Measurements from ENCODE around the gene SCAMP2.

SCAMP2 gene

GRCh38 chr15:74809956-74810355, 63.2 kb downstream of the SCAMP2 start:
- ChIA-PET CTCF (interaction anchor here (0.6 to 2.4 kb wide), 4 partner anchors 10 to 431 kb away, joined by 5 to 10 read pairs (median 7); no protein-coding TSS in a partner anchor), POLR2A (interaction anchor here (0.9 kb wide), 1 partner anchor 10 kb away, joined by 3 read pairs; no protein-coding TSS in a partner anchor)
- TF ChIP-seq FOXM1 (IDR thresholded peaks at IDR 0.05; ENCODE audit: borderline replicate concordance) (no peak), ELF4 (IDR thresholded peaks at IDR 0.05) (no peak), NFRKB (IDR thresholded peaks at IDR 0.05) (no peak), L3MBTL2 (conservative IDR thresholded peaks at IDR 0.05) (no peak), ZNF384 (IDR thresholded peaks at IDR 0.05) (no peak), SUZ12 (IDR thresholded peaks at IDR 0.05) (no peak), LEF1 (IDR thresholded peaks at IDR 0.05; ENCODE audit: borderline replicate concordance) (no peak), CTBP1 (IDR thresholded peaks at IDR 0.05; ENCODE audit: borderline replicate concordance) (no peak), PKNOX1 (IDR thresholded peaks at IDR 0.05) (no peak), SP1 (IDR thresholded peaks at IDR 0.05) (no peak), ARNT (IDR thresholded peaks at IDR 0.05) (no peak), TARDBP (IDR thresholded peaks at IDR 0.05) (no peak), BHLHE40 (IDR thresholded peaks at IDR 0.05; ENCODE audit: borderline replicate concordance) (no peak), HDGF (IDR thresholded peaks at IDR 0.05; ENCODE audit: borderline replicate concordance) (no peak), FOXA1 (IDR thresholded peaks at IDR 0.05) (no peak), FOXK2 (IDR thresholded peaks at IDR 0.05) (no peak)
- no peak for DNase-seq (ENCODE audit: extremely low spot score)

GRCh38 chr15:74809242-74809641, 63.9 kb downstream of the SCAMP2 start:
- CTCF ChIA-PET: interaction anchor here (1.9 to 2.4 kb wide), 2 partner anchors 10 to 38 kb away, joined by 9 to 10 read pairs; no protein-coding TSS in a partner anchor

GRCh38 chr15:74808840-74809229, 64.3 kb downstream of the SCAMP2 start:
- POLR2A ChIA-PET: interaction anchor here (0.9 to 1.5 kb wide), 3 partner anchors 9 to 143 kb away, joined by 3 read pairs; no protein-coding TSS in a partner anchor
- CTCF ChIA-PET: interaction anchor here (2.4 kb wide), 1 partner anchor 9 kb away, joined by 9 read pairs; no protein-coding TSS in a partner anchor
- TF ChIP-seq SP1 (IDR thresholded peaks at IDR 0.05) (no peak), L3MBTL2 (conservative IDR thresholded peaks at IDR 0.05) (no peak), TARDBP (IDR thresholded peaks at IDR 0.05) (no peak), NFRKB (IDR thresholded peaks at IDR 0.05) (no peak)

More at GRCh38 chr15:74809242-74809641, 63.9 kb downstream of the SCAMP2 start:
- DNase-seq (ENCODE audit: extremely low spot score): no peak
- POLR2A ChIA-PET: interaction anchor here (0.9 to 1.5 kb wide), 2 partner anchors 10 to 142 kb away, joined by 3 read pairs; no protein-coding TSS in a partner anchor
- TF ChIP-seq BHLHE40 (IDR thresholded peaks at IDR 0.05; ENCODE audit: borderline replicate concordance) (no peak), FOXA1 (IDR thresholded peaks at IDR 0.05) (no peak), CTBP1 (IDR thresholded peaks at IDR 0.05; ENCODE audit: borderline replicate concordance) (no peak), ARNT (IDR thresholded peaks at IDR 0.05) (no peak), HDGF (IDR thresholded peaks at IDR 0.05; ENCODE audit: borderline replicate concordance) (no peak)

GRCh38 chr15:74808078-74808839, 64.9 kb downstream of the SCAMP2 start:
- CTCF ChIA-PET: interaction anchor here (0.7 to 2.4 kb wide), 3 partner anchors 9 to 39 kb away, joined by 3 to 9 read pairs (median 4); no protein-coding TSS in a partner anchor
- TF ChIP-seq FOXK2 (IDR thresholded peaks at IDR 0.05) (no peak), BHLHE40 (IDR thresholded peaks at IDR 0.05; ENCODE audit: borderline replicate concordance) (no peak), LEF1 (IDR thresholded peaks at IDR 0.05; ENCODE audit: borderline replicate concordance) (no peak), L3MBTL2 (conservative IDR thresholded peaks at IDR 0.05) (no peak), PKNOX1 (IDR thresholded peaks at IDR 0.05) (no peak), HDGF (IDR thresholded peaks at IDR 0.05; ENCODE audit: borderline replicate concordance) (no peak), SUZ12 (IDR thresholded peaks at IDR 0.05) (no peak), ZNF384 (IDR thresholded peaks at IDR 0.05) (no peak), SP1 (IDR thresholded peaks at IDR 0.05) (no peak), CTBP1 (IDR thresholded peaks at IDR 0.05; ENCODE audit: borderline replicate concordance) (no peak)
- POLR2A ChIA-PET: interaction anchor here (1.0 to 1.5 kb wide), 2 partner anchors 48 to 143 kb away, joined by 3 read pairs; no protein-coding TSS in a partner anchor
- DNase-seq (ENCODE audit: extremely low spot score): no peak

More at GRCh38 chr15:74808840-74809229, 64.3 kb downstream of the SCAMP2 start:
- DNase-seq (ENCODE audit: extremely low spot score): no peak

GRCh38 chr15:74807282-74807681, 65.9 kb downstream of the SCAMP2 start:
- TF ChIP-seq FOXA1 (IDR thresholded peaks at IDR 0.05) (no peak), BHLHE40 (IDR thresholded peaks at IDR 0.05; ENCODE audit: borderline replicate concordance) (no peak), ELF4 (IDR thresholded peaks at IDR 0.05) (no peak), CTBP1 (IDR thresholded peaks at IDR 0.05; ENCODE audit: borderline replicate concordance) (no peak), L3MBTL2 (conservative IDR thresholded peaks at IDR 0.05) (no peak), SUZ12 (IDR thresholded peaks at IDR 0.05) (no peak), FOXM1 (IDR thresholded peaks at IDR 0.05; ENCODE audit: borderline replicate concordance) (no peak), PKNOX1 (IDR thresholded peaks at IDR 0.05) (no peak), ZNF384 (IDR thresholded peaks at IDR 0.05) (no peak), TARDBP (IDR thresholded peaks at IDR 0.05) (no peak), ARNT (IDR thresholded peaks at IDR 0.05) (no peak), NFRKB (IDR thresholded peaks at IDR 0.05) (no peak), FOXK2 (IDR thresholded peaks at IDR 0.05) (no peak), LEF1 (IDR thresholded peaks at IDR 0.05; ENCODE audit: borderline replicate concordance) (no peak), HDGF (IDR thresholded peaks at IDR 0.05; ENCODE audit: borderline replicate concordance) (no peak)
- POLR2A ChIA-PET: interaction anchor here (0.6 kb wide), 1 partner anchor 36 kb away, joined by 4 read pairs; no protein-coding TSS in a partner anchor
- no peak for DNase-seq (ENCODE audit: extremely low spot score)
- CTCF ChIA-PET: interaction anchor here (1.3 kb wide), 1 partner anchor 38 kb away, joined by 3 read pairs; no protein-coding TSS in a partner anchor

Data from HEK293T (cell line).